ENCODE data around the gene UQCC2. TPM values are rescaled to one million over a fixed set of nuclear protein-coding genes. Genes with fewer than 3 reads are reported as not detected.

UQCC2 gene
- total RNA-seq, 4 donors from 2014 or later: 21.1 to 74.7 (median 32.7) TPM

- intact Hi-C loops (cut with DNase I): no loop called here
- H3K36me3 ChIP-seq: peaks cover 61 to 71% of the 10 kb centered on the region in 2 donors
- no peaks in the 10 kb centered on the region for H3K27me3 ChIP-seq
- H3K27ac ChIP-seq: no peak overlapping the region
- DNase-seq: no peak
- H3K4me1 ChIP-seq: peaks cover 17 to 48% of the 10 kb centered on the region in 2 donors
- no peaks in the 10 kb centered on the region for H3K9me3 ChIP-seq
- TF ChIP-seq POLR2A (IDR thresholded peaks at IDR 0.05) (no peak), CTCF (IDR thresholded peaks at IDR 0.05) (no peak)
- H3K4me3 ChIP-seq (replicated peaks in 1 of 3): no peak overlapping the region
- 76 to 83% methylated on average over 18 of the region's 19 CpGs for WGBS, 2 donors
Observed at GRCh38 chr6:33694401-33694931, 17.0 kb downstream of the UQCC2 start.

GRCh38 chr6:33693186-33694105, 18.1 kb downstream of the UQCC2 start:
- H3K4me3 ChIP-seq (replicated peaks in 1 of 3): no peak overlapping the region
- H3K9me3 ChIP-seq: no peaks in the 10 kb centered on the region
- H3K36me3 ChIP-seq: peaks cover 71 to 80% of the 10 kb centered on the region in 2 donors
- no peak for DNase-seq
- no peak for TF ChIP-seq POLR2A (IDR thresholded peaks at IDR 0.05)
- no peak for TF ChIP-seq CTCF (IDR thresholded peaks at IDR 0.05)
- no peak overlapping the region for H3K27ac ChIP-seq
- H3K27me3 ChIP-seq: no peaks in the 10 kb centered on the region
- intact Hi-C loops (cut with DNase I): no loop called here
- WGBS, 2 donors: 78 to 84% methylated on average over 22 to 27 of the region's 28 CpGs
- peaks cover 7 to 42% of the 10 kb centered on the region in 2 donors for H3K4me1 ChIP-seq

GRCh38 chr6:33692760-33693158, 18.7 kb downstream of the UQCC2 start:
- TF ChIP-seq POLR2A (IDR thresholded peaks at IDR 0.05) (no peak), CTCF (IDR thresholded peaks at IDR 0.05) (no peak)
- Histone ChIP-seq H3K4me3 (replicated peaks in 1 of 3) (no peak overlapping the region), H3K9me3 (no peaks in the 10 kb centered on the region), H3K36me3 (peaks cover 74 to 81% of the 10 kb centered on the region in 2 donors), H3K4me1 (peaks cover 6 to 36% of the 10 kb centered on the region in 2 donors), H3K27ac (no peak overlapping the region), H3K27me3 (no peaks in the 10 kb centered on the region)
- DNase-seq: no peak
- 72 to 93% methylated on average over 9 to 10 of the region's 10 CpGs for WGBS, 2 donors
- intact Hi-C loops (cut with DNase I): no loop called here

DNA sequence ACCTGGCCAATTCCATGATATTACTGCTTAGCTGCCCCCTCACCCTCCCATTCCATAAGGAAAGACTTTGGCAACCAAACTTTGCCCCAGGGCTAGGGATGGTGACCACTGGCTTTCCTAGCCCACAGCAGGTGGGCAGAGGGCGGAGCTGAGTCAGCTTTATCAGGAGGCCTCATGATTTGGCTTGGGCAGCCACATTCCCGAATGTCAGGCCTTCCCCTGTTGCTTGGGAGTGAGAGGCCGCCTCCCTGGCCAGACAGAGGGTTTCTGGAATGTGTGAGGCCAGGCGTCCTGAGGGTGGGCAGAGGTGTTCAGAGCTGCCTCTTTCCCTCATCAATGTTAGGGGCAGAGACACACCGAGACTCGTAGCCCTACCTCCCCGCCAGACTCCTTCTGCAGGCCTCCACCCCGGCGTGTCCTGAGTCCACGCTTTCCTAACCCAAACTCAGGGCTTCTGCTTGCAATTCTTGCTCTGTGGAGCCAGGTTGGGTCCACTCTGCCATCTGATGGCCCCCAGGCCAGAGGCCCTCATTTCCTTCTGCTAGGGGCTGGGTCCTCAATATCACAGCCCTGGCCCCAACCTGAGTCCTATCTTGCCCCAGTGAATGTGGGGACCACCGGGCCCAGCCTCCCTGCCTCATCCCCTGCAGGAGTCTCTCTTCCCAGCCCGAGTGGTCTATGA, 19.3 kb downstream of the UQCC2 start:
- Histone ChIP-seq H3K4me3 (replicated peaks in 1 of 3) (no peak overlapping the region), H3K9me3 (no peaks in the 10 kb centered on the region), H3K27ac (no peak overlapping the region), H3K4me1 (peaks cover 6 to 33% of the 10 kb centered on the region in 2 donors), H3K36me3 (peaks cover 79 to 85% of the 10 kb centered on the region in 2 donors), H3K27me3 (no peaks in the 10 kb centered on the region)
- WGBS, 2 donors: 88 to 96% methylated on average over 12 of the region's 12 CpGs
- no peak for TF ChIP-seq CTCF (IDR thresholded peaks at IDR 0.05)
- TF ChIP-seq POLR2A (IDR thresholded peaks at IDR 0.05): no peak
- intact Hi-C loops (cut with DNase I): no loop called here
- no peak for DNase-seq
